ENCODE results near the gene CMAS.

- peak in 1 of 3 experiments; percentile 12 for TF ChIP-seq CTCF (IDR thresholded peaks at IDR 0.05)
- peak in 1 of 2 donors; percentile 93 for TF ChIP-seq POLR2AphosphoS5 (IDR thresholded peaks at IDR 0.05; ENCODE audit: insufficient read depth in 1 of 2, low read depth in 1 of 2)
Observed at GRCh38 chr12:22046090-22046967, at the start of gene CMAS.

Data from vagina (tissue), 2 donors.